Left renal pelvis (tissue), 4 donors: Measurements from ENCODE around the gene AP2A1. TPM values are rescaled to one million over a fixed set of nuclear protein-coding genes. Genes with fewer than 3 reads are reported as not detected.

Experiments
- DNase-seq, 4 donors: peaks; one replicate each; pipeline ENCODE4 v3.0.0-alpha.2; 2013; ENCODE audit warnings: low read depth in 4 of 4, low spot score in 3 of 4
- polyA plus RNA-seq, 4 donors: library from polyadenylated mRNA; unstranded; fragments of 120-200 nt; gene quantifications; one replicate each; pipeline ENCODE4 v1.2.1, GENCODE V29; 2013; ENCODE audit not compliant: insufficient read length in 4 of 4

AP2A1 gene
- polyA plus RNA-seq, 4 donors, result 45.5 to 74.1 (median 62.0) TPM

GRCh38 chr19:49851456-49852259, 84.9 kb downstream of the AP2A1 start:
- DNase-seq, result no peak

- DNase-seq, result no peak
These were observed 85.9 kb downstream of the AP2A1 start for GRCh38 chr19:49852631-49853126.

GRCh38 chr19:49853852-49854377, 87.1 kb downstream of the AP2A1 start:
- DNase-seq, result no peak

GRCh38 chr19:49854378-49855263, 87.8 kb downstream of the AP2A1 start:
- DNase-seq, result no peak

- no peak for DNase-seq
These were observed 88.5 kb downstream of the AP2A1 start for GRCh38 chr19:49855277-49855675.

- DNase-seq, result no peak
These were observed 89.1 kb downstream of the AP2A1 start for GRCh38 chr19:49855676-49856573.

GRCh38 chr19:49856574-49857021, 89.8 kb downstream of the AP2A1 start:
- DNase-seq, result no peak

Other genes with a start within 250 kb of the AP2A1 start
- gene RCN3, start 239.0 kb upstream of the AP2A1 start, polyA plus RNA-seq, result 100 to 1,000 TPM in 1 of 4 donors, 10 to 100 TPM in 3; 18.1 to 107 (median 23.4) TPM
- gene NOSIP, start 186.4 kb upstream of the AP2A1 start, polyA plus RNA-seq, result 10 to 100 TPM; 46.1 to 75.0 (median 57.6) TPM
- gene PRRG2, start 185.7 kb upstream of the AP2A1 start, polyA plus RNA-seq, result 1 to 10 TPM in 3 of 4 donors, under 1 TPM in 1; 0.52 to 7.5 (median 6.4) TPM
- 10 to 100 TPM; 15.4 to 31.1 (median 20.3) TPM for gene PRR12, start 175.8 kb upstream of the AP2A1 start, polyA plus RNA-seq
- 10 to 100 TPM; 20.1 to 49.9 (median 26.6) TPM for gene RRAS, start 126.9 kb upstream of the AP2A1 start, polyA plus RNA-seq
- gene SCAF1, start 124.8 kb upstream of the AP2A1 start, polyA plus RNA-seq, result 10 to 100 TPM; 28.7 to 45.5 (median 31.3) TPM
- gene IRF3, start 101.1 kb upstream of the AP2A1 start, polyA plus RNA-seq, result 10 to 100 TPM; 39.3 to 84.9 (median 47.1) TPM
- gene BCL2L12, start 101.1 kb upstream of the AP2A1 start, polyA plus RNA-seq, result 10 to 100 TPM; 20.6 to 36.1 (median 22.4) TPM
- gene PRMT1, start 89.7 kb upstream of the AP2A1 start, polyA plus RNA-seq, result 100 to 1,000 TPM; 161 to 255 (median 205) TPM
- 1 to 10 TPM in 2 of 4 donors, under 1 TPM in 2; 0.74 to 2.1 (median 1.1) TPM for gene ADM5, start 77.4 kb upstream of the AP2A1 start, polyA plus RNA-seq
- gene CPT1C, start 75.9 kb upstream of the AP2A1 start, polyA plus RNA-seq, result 10 to 100 TPM; 10.9 to 22.8 (median 16.1) TPM
- under 1 TPM in 3 of 4 donors, not detected in 1; 0.08 to 0.48 (median 0.09) TPM for gene TSKS, start 3.7 kb upstream of the AP2A1 start, polyA plus RNA-seq
- 10 to 100 TPM; 20.9 to 43.3 (median 35.5) TPM for gene FUZ, start 46.3 kb downstream of the AP2A1 start, polyA plus RNA-seq
- gene MED25, start 51.3 kb downstream of the AP2A1 start, polyA plus RNA-seq, result 10 to 100 TPM; 43.9 to 76.8 (median 64.9) TPM
- 100 to 1,000 TPM; 218 to 399 (median 268) TPM for gene PTOV1, start 84.2 kb downstream of the AP2A1 start, polyA plus RNA-seq
- gene PNKP, start 100.6 kb downstream of the AP2A1 start, polyA plus RNA-seq, result 10 to 100 TPM; 35.5 to 97.3 (median 48.8) TPM
- gene AKT1S1, start 110.4 kb downstream of the AP2A1 start, polyA plus RNA-seq, result 10 to 100 TPM; 27.3 to 46.8 (median 32.0) TPM
- 10 to 100 TPM; 35.2 to 64.9 (median 43.0) TPM for gene TBC1D17, start 110.7 kb downstream of the AP2A1 start, polyA plus RNA-seq
- 1 to 10 TPM; 1.4 to 3.4 (median 2.0) TPM for gene IL4I1, start 129.9 kb downstream of the AP2A1 start, polyA plus RNA-seq
- gene ATF5, start 162.2 kb downstream of the AP2A1 start, polyA plus RNA-seq, result 10 to 100 TPM; 17.8 to 26.2 (median 20.8) TPM
- gene NUP62, start 162.5 kb downstream of the AP2A1 start, polyA plus RNA-seq, result 10 to 100 TPM; 59.6 to 72.0 (median 61.1) TPM
- gene SIGLEC11, start 194.2 kb downstream of the AP2A1 start, polyA plus RNA-seq, result 10 to 100 TPM in 1 of 4 donors, 1 to 10 TPM in 3; 4.4 to 25.0 (median 5.5) TPM